ENCODE measurements around the gene UTP3.
"Not testable (repeated sequence)": the region's sequence is repeated elsewhere in the genome, so short reads cannot be mapped to it uniquely, and the experiment has no call there.

Gene UTP3

GRCh38 chr4:70718811-70719604, 30.7 kb downstream of the UTP3 start:
- no peak for TF ChIP-seq MAX (IDR thresholded peaks at IDR 0.05; ENCODE audit: low read depth, low read length)
- TF ChIP-seq POLR2A (IDR thresholded peaks at IDR 0.05; ENCODE audit: extremely low read depth, insufficient read length) = no peak
- TF ChIP-seq CTCF (IDR thresholded peaks at IDR 0.05; ENCODE audit: low read depth, low read length) = no peak
- TF ChIP-seq MYC (IDR thresholded peaks at IDR 0.05; ENCODE audit: low read depth, low read length) = no peak
- DNase-seq (ENCODE audit: low read depth) = no peak
- no peak overlapping the region for H3K4me3 ChIP-seq (ENCODE audit: low read depth, low read length)

GRCh38 chr4:70721747-70722146, 33.4 kb downstream of the UTP3 start, which contains the start of gene RUFY3:
RUFY3 (plus strand) TSS chr4:70721964; CDS start chr4:70722574, 610 bp downstream.
- TF ChIP-seq MAX (IDR thresholded peaks at IDR 0.05; ENCODE audit: low read depth, low read length) (no peak), MYC (IDR thresholded peaks at IDR 0.05; ENCODE audit: low read depth, low read length) (no peak), CTCF (IDR thresholded peaks at IDR 0.05; ENCODE audit: low read depth, low read length) (no peak), POLR2A (IDR thresholded peaks at IDR 0.05; ENCODE audit: extremely low read depth, insufficient read length) (no peak)
- DNase-seq (ENCODE audit: low read depth) = no peak
- H3K4me3 ChIP-seq (ENCODE audit: low read depth, low read length) = no peak within 1 kb of the TSS

- TF ChIP-seq CTCF (IDR thresholded peaks at IDR 0.05; ENCODE audit: low read depth, low read length) (no peak), MYC (IDR thresholded peaks at IDR 0.05; ENCODE audit: low read depth, low read length) (no peak), MAX (IDR thresholded peaks at IDR 0.05; ENCODE audit: low read depth, low read length) (no peak), POLR2A (IDR thresholded peaks at IDR 0.05; ENCODE audit: extremely low read depth, insufficient read length) (no peak)
- no peak overlapping the region for H3K4me3 ChIP-seq (ENCODE audit: low read depth, low read length)
- no peak for DNase-seq (ENCODE audit: low read depth)
Measured at GRCh38 chr4:70722199-70722791, 34.0 kb downstream of the UTP3 start.

- H3K4me3 ChIP-seq (ENCODE audit: low read depth, low read length) = no peak overlapping the region
- DNase-seq (ENCODE audit: low read depth) = no peak
- TF ChIP-seq POLR2A (IDR thresholded peaks at IDR 0.05; ENCODE audit: extremely low read depth, insufficient read length) = no peak
- TF ChIP-seq MAX (IDR thresholded peaks at IDR 0.05; ENCODE audit: low read depth, low read length) = no peak
- TF ChIP-seq MYC (IDR thresholded peaks at IDR 0.05; ENCODE audit: low read depth, low read length) = no peak
- TF ChIP-seq CTCF (IDR thresholded peaks at IDR 0.05; ENCODE audit: low read depth, low read length) = no peak
Measured at GRCh38 chr4:70724463-70724862, 36.1 kb downstream of the UTP3 start.

- TF ChIP-seq CTCF (IDR thresholded peaks at IDR 0.05; ENCODE audit: low read depth, low read length) = no peak
- TF ChIP-seq POLR2A (IDR thresholded peaks at IDR 0.05; ENCODE audit: extremely low read depth, insufficient read length) = no peak
- no peak for TF ChIP-seq MAX (IDR thresholded peaks at IDR 0.05; ENCODE audit: low read depth, low read length)
- TF ChIP-seq MYC (IDR thresholded peaks at IDR 0.05; ENCODE audit: low read depth, low read length) = no peak
- DNase-seq (ENCODE audit: low read depth) = no peak
Measured at GRCh38 chr4:70725633-70726032, 37.3 kb downstream of the UTP3 start.

GRCh38 chr4:70726515-70726914, 38.2 kb downstream of the UTP3 start:
- not testable (repeated sequence) for DNase-seq (ENCODE audit: low read depth); H3K4me3 ChIP-seq (ENCODE audit: low read depth, low read length)

More at GRCh38 chr4:70725633-70726032, 37.3 kb downstream of the UTP3 start:
- H3K4me3 ChIP-seq (ENCODE audit: low read depth, low read length) = no peak overlapping the region

Data from NB4 (cell line).